ENCODE data around the gene ANGEL1.

The ANGEL1 gene

GRCh38 chr14:76812422-76813383 is at the start of gene ANGEL1:
ANGEL1 (minus strand) TSS chr14:76812882; CDS start chr14:76812827, 55 bp downstream.
- H3K4me3 ChIP-seq (ENCODE audit: low read depth, low read length) = peak within 1 kb of the TSS; percentile 91
- peak; percentile 71 for DNase-seq (ENCODE audit: low read depth)

GRCh38 chr14:76861574-76862255 is 49.0 kb upstream of the ANGEL1 start:
- DNase-seq (ENCODE audit: low read depth) = no peak
- H3K4me3 ChIP-seq (ENCODE audit: low read depth, low read length) = no peak overlapping the region

GRCh38 chr14:76856769-76857168 is 44.1 kb upstream of the ANGEL1 start:
- DNase-seq (ENCODE audit: low read depth) = no peak
- H3K4me3 ChIP-seq (ENCODE audit: low read depth, low read length) = no peak overlapping the region

GRCh38 chr14:76855066-76855465 is 42.4 kb upstream of the ANGEL1 start:
- H3K4me3 ChIP-seq (ENCODE audit: low read depth, low read length) = no peak overlapping the region
- DNase-seq (ENCODE audit: low read depth) = no peak

- no peak for DNase-seq (ENCODE audit: low read depth)
- H3K4me3 ChIP-seq (ENCODE audit: low read depth, low read length) = no peak overlapping the region
These were observed 36.2 kb upstream of the ANGEL1 start for GRCh38 chr14:76848879-76849278.

GRCh38 chr14:76846331-76847047 is 33.8 kb upstream of the ANGEL1 start:
- no peak overlapping the region for H3K4me3 ChIP-seq (ENCODE audit: low read depth, low read length)
- no peak for DNase-seq (ENCODE audit: low read depth)

GRCh38 chr14:76844223-76844622 is 31.5 kb upstream of the ANGEL1 start:
- DNase-seq (ENCODE audit: low read depth) = no peak
- no peak overlapping the region for H3K4me3 ChIP-seq (ENCODE audit: low read depth, low read length)

GRCh38 chr14:76842414-76842813 is 29.7 kb upstream of the ANGEL1 start:
- no peak overlapping the region for H3K4me3 ChIP-seq (ENCODE audit: low read depth, low read length)
- DNase-seq (ENCODE audit: low read depth) = no peak

- DNase-seq (ENCODE audit: low read depth) = no peak
- no peak overlapping the region for H3K4me3 ChIP-seq (ENCODE audit: low read depth, low read length)
These were observed 24.8 kb upstream of the ANGEL1 start for GRCh38 chr14:76837524-76837923.

GRCh38 chr14:76836029-76836630 is 23.4 kb upstream of the ANGEL1 start:
- no peak for DNase-seq (ENCODE audit: low read depth)
- H3K4me3 ChIP-seq (ENCODE audit: low read depth, low read length) = no peak overlapping the region

GRCh38 chr14:76834241-76834661 is 21.6 kb upstream of the ANGEL1 start:
- no peak overlapping the region for H3K4me3 ChIP-seq (ENCODE audit: low read depth, low read length)
- no peak for DNase-seq (ENCODE audit: low read depth)

GRCh38 chr14:76833011-76833410 is 20.3 kb upstream of the ANGEL1 start:
- H3K4me3 ChIP-seq (ENCODE audit: low read depth, low read length) = no peak overlapping the region
- no peak for DNase-seq (ENCODE audit: low read depth)

- no peak for DNase-seq (ENCODE audit: low read depth)
- H3K4me3 ChIP-seq (ENCODE audit: low read depth, low read length) = no peak overlapping the region
These were observed 19.9 kb upstream of the ANGEL1 start for GRCh38 chr14:76832503-76832988.

GRCh38 chr14:76830556-76830955 is 17.9 kb upstream of the ANGEL1 start:
- no peak overlapping the region for H3K4me3 ChIP-seq (ENCODE audit: low read depth, low read length)
- no peak for DNase-seq (ENCODE audit: low read depth)

GRCh38 chr14:76829650-76830421 is 17.2 kb upstream of the ANGEL1 start:
- DNase-seq (ENCODE audit: low read depth) = no peak
- H3K4me3 ChIP-seq (ENCODE audit: low read depth, low read length) = no peak overlapping the region

- DNase-seq (ENCODE audit: low read depth) = no peak
- H3K4me3 ChIP-seq (ENCODE audit: low read depth, low read length) = no peak overlapping the region
These were observed 16.3 kb upstream of the ANGEL1 start for GRCh38 chr14:76829013-76829365.

- no peak for DNase-seq (ENCODE audit: low read depth)
- no peak overlapping the region for H3K4me3 ChIP-seq (ENCODE audit: low read depth, low read length)
These were observed 15.8 kb upstream of the ANGEL1 start for GRCh38 chr14:76828339-76829012.

GRCh38 chr14:76827696-76828296 is 15.1 kb upstream of the ANGEL1 start:
- H3K4me3 ChIP-seq (ENCODE audit: low read depth, low read length) = peak overlapping the region; percentile 4
- no peak for DNase-seq (ENCODE audit: low read depth)

Data from skeletal muscle cell (primary cell).